Measurements from ENCODE around the gene PDE8A.

DNA sequence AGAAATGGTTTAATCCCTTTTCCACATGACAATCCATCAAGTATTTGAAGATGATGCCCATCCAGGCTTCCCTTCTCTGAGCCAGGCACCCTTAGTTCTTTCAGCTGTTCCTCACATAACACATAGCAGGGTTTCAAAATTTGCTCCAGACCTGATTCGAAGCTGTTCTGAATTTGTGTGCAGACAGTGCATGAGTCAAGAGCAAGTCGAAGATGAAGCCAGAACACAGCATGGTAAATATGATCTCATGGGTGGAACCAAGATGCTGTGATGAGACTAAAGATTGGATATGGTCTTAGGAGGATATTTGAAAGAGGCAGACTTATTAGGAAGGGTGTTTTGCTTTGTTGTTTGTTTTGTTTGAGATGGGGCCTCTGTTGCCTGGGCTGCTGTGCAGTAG is 32.6 kb upstream of the PDE8A start:
- TF ChIP-seq, protein P1, sequence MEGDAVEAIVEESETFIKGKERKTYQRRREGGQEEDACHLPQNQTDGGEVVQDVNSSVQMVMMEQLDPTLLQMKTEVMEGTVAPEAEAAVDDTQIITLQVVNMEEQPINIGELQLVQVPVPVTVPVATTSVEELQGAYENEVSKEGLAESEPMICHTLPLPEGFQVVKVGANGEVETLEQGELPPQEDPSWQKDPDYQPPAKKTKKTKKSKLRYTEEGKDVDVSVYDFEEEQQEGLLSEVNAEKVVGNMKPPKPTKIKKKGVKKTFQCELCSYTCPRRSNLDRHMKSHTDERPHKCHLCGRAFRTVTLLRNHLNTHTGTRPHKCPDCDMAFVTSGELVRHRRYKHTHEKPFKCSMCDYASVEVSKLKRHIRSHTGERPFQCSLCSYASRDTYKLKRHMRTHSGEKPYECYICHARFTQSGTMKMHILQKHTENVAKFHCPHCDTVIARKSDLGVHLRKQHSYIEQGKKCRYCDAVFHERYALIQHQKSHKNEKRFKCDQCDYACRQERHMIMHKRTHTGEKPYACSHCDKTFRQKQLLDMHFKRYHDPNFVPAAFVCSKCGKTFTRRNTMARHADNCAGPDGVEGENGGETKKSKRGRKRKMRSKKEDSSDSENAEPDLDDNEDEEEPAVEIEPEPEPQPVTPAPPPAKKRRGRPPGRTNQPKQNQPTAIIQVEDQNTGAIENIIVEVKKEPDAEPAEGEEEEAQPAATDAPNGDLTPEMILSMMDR (conservative IDR thresholded peaks at IDR 0.05): no peak
- no peak for TF ChIP-seq ZFX (IDR thresholded peaks at IDR 0.05)

Measured in C4-2B (cell line).